BE2C (cell line): ENCODE measurements around the gene PCDHGB2. TPM values are rescaled to one million over a fixed set of nuclear protein-coding genes. Genes with fewer than 3 reads are reported as not detected.
A peak's percentile ranks its signal among the peaks of the same experiment; 100 is the strongest.
"Not testable (repeated sequence)": the region's sequence is repeated elsewhere in the genome, so short reads cannot be mapped to it uniquely, and the experiment has no call there.

Experiments used
- DNase-seq: peaks from one replicate; pipeline ENCODE4 v3.0.0-alpha.2; 2020
- H3K27me3 ChIP-seq: fragments of 250-450 bp; sonication (Bioruptor Pico); 2 replicates; pipeline ENCODE4 v1.5.1; 2020; ENCODE audit warnings: mild to moderate bottlenecking
- H3K36me3 ChIP-seq: fragments of 250-450 bp; sonication (Bioruptor Pico); 2 replicates; pipeline ENCODE4 v1.5.1; 2020; ENCODE audit warnings: mild to moderate bottlenecking
- H3K4me1 ChIP-seq: fragments of 250-450 bp; sonication (Bioruptor Pico); 2 replicates; pipeline ENCODE4 v1.5.1; 2020
- H3K4me3 ChIP-seq: 2 replicates; pipeline ENCODE4 v1.5.1; 2011; ENCODE audit warnings: low read depth, low read length
- H3K9me3 ChIP-seq: fragments of 250-450 bp; sonication (Bioruptor Pico); 2 replicates; pipeline ENCODE4 v1.5.1; 2020
- CTCF ChIP-seq: IDR thresholded peaks from 2 replicates; pipeline ENCODE4 v1.5.1; 2012; ENCODE audit warnings: mild to moderate bottlenecking, low read depth, low read length
- polyA plus RNA-seq: library from polyadenylated mRNA; unstranded; fragments of >200 nt; gene quantifications from one replicate; pipeline ENCODE4 v1.2.1, GENCODE V29; 2012; ENCODE audit warnings: low read depth, missing spikeins; ENCODE audit not compliant: insufficient read length, insufficient read depth

The PCDHGB2 gene
- 4.2 TPM for polyA plus RNA-seq

GRCh38 chr5:141359790-141360426, at the start of gene PCDHGB2:
Gene PCDHGB2 (plus strand): TSS chr5:141359994. CDS start chr5:141360136, 142 bp downstream.
- TF ChIP-seq CTCF: peak; percentile 54
- Histone ChIP-seq H3K9me3 (peaks cover 12% of the 10 kb centered on the region), H3K4me3 (no peak within 1 kb of the TSS), H3K4me1 (no peaks in the 10 kb centered on the region), H3K27me3 (no peaks in the 10 kb centered on the region), H3K36me3 (peaks cover 58% of the 10 kb centered on the region)
- no peak for DNase-seq

GRCh38 chr5:141313711-141314110, 46.1 kb upstream of the PCDHGB2 start:
- TF ChIP-seq CTCF: no peak
- no peaks in the 10 kb centered on the region; the same call in 1 of the 2 replicates for H3K9me3 ChIP-seq

GRCh38 chr5:141316963-141317362, 42.8 kb upstream of the PCDHGB2 start:
- H3K27me3 ChIP-seq, H3K4me1 ChIP-seq, H3K4me3 ChIP-seq, DNase-seq: not testable (repeated sequence)
- Histone ChIP-seq H3K36me3 (peaks cover 54% of the 10 kb centered on the region), H3K9me3 (peaks cover 11% of the 10 kb centered on the region)

More at GRCh38 chr5:141313711-141314110, 46.1 kb upstream of the PCDHGB2 start:
- Histone ChIP-seq H3K27me3 (no peaks in the 10 kb centered on the region), H3K4me3 (no peak overlapping the region), H3K36me3 (peaks cover 41% of the 10 kb centered on the region), H3K4me1 (no peaks in the 10 kb centered on the region)
- no peak for DNase-seq

GRCh38 chr5:141319202-141319601, 40.6 kb upstream of the PCDHGB2 start:
- H3K9me3 ChIP-seq: peaks cover 11% of the 10 kb centered on the region
- H3K4me1 ChIP-seq: no peaks in the 10 kb centered on the region
- DNase-seq: no peak
- H3K36me3 ChIP-seq: peaks cover 54% of the 10 kb centered on the region
- H3K4me3 ChIP-seq: peak overlapping the region; percentile 100
- H3K27me3 ChIP-seq: no peaks in the 10 kb centered on the region
- no peak for TF ChIP-seq CTCF

GRCh38 chr5:141319699-141320098, 40.1 kb upstream of the PCDHGB2 start:
- TF ChIP-seq CTCF: no peak
- DNase-seq: no peak
- H3K36me3 ChIP-seq: peaks cover 53% of the 10 kb centered on the region
- H3K27me3 ChIP-seq: no peaks in the 10 kb centered on the region
- H3K4me3 ChIP-seq: peak overlapping the region; percentile 100
- H3K4me1 ChIP-seq: no peaks in the 10 kb centered on the region
- peaks cover 11% of the 10 kb centered on the region for H3K9me3 ChIP-seq

- peak within 1 kb of the TSS; percentile 100 for H3K4me3 ChIP-seq
- peaks cover 11% of the 10 kb centered on the region for H3K9me3 ChIP-seq
- no peaks in the 10 kb centered on the region for H3K27me3 ChIP-seq
- DNase-seq: peak; percentile 96
- H3K36me3 ChIP-seq: peaks cover 45% of the 10 kb centered on the region
- H3K4me1 ChIP-seq: no peaks in the 10 kb centered on the region
- TF ChIP-seq CTCF: peak; percentile 93
These were observed 39.3 kb upstream of the PCDHGB2 start, which contains the start of gene TAF7 for GRCh38 chr5:141320225-141321169. Gene TAF7 (minus strand): TSS chr5:141320784. CDS start chr5:141320044, 740 bp downstream.
